Frontal cortex (tissue), 4 donors: ENCODE data around the gene ADAM11. TPM values are rescaled to one million over a fixed set of nuclear protein-coding genes. Genes with fewer than 3 reads are reported as not detected.

ENCODE experiments used
- DNase-seq, 2 donors: peaks; one replicate each; pipeline ENCODE4 v3.0.0; 2012; ENCODE audit warnings: low spot score in 2 of 2
- FAIRE-seq: peaks from 2 replicates; lab custom pipeline; 2012; peaks lifted over from hg19 to GRCh38; lab: Jason Lieb, UNC
- total RNA-seq: library from RNA; depleted of rRNA; stranded (reverse); fragments of >200 nt; gene quantifications from one replicate; pipeline ENCODE4 v1.2.3, GENCODE V29; 2014
- donor health status: control.
- donor health status: control.
- donor health status: control.

Gene ADAM11
- total RNA-seq, 1 donor from 2014 or later: 14.7 TPM

DNA sequence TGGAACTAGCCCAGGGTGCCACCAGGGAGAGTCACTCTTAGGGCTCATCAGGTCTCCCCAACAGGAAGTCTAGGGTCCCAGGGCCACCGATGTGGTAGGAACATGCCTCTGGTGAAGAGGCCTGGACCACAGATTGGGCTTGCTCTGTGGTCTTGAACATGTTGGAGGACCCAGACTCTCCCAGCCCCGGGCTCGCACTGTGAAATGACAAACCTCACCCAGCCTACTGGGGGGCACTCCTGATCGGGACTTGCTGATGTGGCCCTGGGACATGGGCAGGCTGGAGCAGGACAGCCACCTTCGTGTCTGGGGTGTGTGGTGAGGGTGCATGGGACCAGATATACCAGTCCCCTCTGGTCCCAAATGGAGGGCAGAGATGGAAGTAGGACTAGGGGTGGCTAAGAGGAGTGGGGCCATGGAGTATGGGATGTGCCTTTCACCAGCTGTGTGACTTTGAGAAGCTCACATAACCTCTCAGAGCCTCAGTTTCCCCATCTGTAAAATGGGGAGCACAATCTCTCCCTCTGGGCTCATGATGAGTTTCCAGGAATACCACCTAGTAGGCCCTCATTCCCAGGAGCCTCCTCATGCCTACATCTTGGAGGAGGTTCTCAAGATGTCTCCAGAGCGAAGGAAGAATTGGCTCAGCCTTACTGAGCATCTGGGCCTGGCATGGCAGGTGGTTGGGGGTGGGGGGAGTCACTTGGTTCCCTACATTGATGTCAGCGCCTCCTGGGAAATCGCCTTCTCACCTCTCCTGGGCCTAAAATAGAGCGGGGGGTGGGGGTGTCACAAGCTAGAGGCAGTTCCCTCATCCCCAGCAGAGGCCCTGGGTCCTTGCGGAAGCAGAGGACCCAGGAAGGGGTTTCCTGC, 1.5 kb upstream of the ADAM11 start:
- DNase-seq: no peak
- no peak for FAIRE-seq

DNA sequence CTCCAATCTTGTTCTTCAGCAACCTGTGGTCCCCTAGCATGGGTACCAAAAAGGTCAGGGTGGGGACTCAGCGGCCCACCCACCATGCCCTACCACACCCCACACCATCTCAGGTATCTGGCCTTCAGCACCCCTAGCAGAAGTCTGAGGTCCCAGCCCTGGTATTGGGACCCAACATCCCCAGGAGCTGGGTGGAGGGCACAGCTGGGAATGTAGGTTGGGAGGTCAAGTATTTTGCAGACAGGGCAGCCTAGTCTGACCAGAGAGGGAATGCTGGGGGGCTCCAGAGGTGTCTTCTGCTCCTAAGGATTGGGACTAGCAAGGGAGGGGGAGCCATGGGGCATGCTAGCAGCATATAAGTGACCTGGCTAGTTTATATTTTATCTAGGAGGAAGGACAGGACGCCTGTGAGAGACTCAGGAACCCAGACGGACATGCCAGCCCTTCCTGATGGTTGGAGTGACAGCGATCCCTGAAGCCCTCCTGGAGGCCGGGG, 822 bp upstream of the ADAM11 start:
- no peak for FAIRE-seq
- no peak for DNase-seq

DNA sequence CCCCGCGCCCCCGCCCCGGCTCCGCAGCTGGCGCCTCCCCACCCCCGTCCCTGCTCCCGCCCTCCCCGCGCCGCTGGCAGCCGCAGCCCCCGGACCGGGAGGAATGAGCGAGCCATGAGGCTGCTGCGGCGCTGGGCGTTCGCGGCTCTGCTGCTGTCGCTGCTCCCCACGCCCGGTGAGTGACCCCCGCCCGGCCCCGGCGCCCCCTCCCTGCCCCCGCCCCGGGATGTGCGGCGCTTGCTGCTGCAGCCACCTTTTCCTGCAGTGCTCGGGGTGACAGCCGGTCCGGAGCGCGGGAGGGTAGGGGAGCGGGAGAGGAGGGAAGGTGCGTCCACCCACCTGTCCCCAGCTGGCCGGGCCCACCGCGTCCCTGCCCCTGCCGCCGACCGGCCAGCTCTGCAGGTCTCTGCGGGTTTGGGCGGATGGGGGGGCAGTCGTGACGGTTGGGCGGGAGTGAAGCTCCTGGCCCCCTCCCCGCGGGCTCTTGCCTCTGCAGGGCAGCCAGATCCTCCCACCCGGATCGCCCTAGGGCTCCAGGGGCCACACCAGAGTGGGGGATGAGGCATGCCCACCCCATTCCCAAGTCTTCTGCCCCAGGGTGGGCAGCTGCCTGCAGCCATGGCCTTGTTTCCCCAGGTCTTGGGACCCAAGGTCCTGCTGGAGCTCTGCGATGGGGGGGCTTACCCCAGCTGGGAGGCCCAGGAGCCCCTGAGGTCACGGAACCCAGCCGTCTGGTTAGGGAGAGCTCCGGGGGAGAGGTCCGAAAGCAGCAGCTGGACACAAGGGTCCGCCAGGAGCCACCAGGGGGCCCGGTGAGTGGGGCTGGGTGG, 513 bp downstream of the ADAM11 start:
- DNase-seq: no peak
- FAIRE-seq: no peak

DNA sequence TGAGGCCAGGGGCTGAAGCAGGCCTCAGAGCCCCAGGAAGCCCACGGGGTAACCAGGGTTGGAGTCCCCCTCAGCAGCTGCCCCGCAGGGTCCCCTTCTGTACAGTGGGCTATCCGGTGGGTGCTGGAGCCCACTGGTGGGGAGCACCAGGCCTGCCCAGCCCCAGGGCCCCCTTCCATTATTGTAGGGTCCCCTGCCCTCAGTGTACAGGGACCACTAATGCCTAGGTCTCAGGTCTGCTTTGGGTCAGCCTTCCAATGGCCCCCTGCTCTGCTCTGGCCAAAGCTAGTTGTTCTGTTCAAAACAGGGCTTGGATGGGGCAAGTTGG, 1.1 kb downstream of the ADAM11 start:
- FAIRE-seq (no peak), DNase-seq (no peak)

DNA sequence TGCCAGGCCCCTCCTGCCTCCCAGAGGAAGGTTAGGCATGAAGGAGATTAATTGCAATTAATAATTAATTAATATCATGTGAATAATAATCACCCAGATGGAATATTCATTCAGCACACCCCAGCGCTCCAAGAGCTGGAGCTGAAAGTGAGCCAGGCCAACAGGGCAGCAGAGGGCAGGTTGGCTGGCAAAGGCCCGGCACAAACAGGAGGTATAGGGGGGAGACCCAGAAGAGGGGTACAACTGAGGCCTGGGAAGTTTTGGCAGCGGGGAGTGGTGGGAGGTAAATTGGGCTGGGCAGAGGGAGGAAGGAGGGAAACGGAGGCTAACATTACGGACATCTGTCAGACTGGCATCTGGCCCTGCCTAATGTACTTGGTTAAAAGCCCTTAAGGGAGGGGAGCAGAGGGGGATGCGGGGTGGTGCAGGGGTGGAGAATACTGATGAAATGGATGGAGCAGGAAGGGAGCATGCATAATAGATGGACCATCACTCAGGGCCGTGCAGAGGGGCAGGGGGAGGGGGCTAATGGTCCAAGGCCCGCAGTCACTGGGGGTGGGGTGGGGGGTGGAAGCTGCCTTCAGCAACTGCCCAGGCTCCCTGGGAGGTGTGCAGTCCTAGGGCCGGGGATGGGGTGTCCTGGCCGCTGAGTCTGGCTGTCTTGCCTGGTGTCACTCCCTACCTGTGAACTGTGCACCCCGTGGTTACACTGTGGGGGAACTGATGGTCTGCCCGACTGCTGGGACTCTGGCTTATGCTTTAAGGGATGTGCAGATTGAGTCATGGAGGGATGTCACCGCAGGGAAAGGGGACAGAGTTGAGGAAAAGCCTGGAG, 1.9 kb downstream of the ADAM11 start:
- FAIRE-seq: no peak
- no peak for DNase-seq

DNA sequence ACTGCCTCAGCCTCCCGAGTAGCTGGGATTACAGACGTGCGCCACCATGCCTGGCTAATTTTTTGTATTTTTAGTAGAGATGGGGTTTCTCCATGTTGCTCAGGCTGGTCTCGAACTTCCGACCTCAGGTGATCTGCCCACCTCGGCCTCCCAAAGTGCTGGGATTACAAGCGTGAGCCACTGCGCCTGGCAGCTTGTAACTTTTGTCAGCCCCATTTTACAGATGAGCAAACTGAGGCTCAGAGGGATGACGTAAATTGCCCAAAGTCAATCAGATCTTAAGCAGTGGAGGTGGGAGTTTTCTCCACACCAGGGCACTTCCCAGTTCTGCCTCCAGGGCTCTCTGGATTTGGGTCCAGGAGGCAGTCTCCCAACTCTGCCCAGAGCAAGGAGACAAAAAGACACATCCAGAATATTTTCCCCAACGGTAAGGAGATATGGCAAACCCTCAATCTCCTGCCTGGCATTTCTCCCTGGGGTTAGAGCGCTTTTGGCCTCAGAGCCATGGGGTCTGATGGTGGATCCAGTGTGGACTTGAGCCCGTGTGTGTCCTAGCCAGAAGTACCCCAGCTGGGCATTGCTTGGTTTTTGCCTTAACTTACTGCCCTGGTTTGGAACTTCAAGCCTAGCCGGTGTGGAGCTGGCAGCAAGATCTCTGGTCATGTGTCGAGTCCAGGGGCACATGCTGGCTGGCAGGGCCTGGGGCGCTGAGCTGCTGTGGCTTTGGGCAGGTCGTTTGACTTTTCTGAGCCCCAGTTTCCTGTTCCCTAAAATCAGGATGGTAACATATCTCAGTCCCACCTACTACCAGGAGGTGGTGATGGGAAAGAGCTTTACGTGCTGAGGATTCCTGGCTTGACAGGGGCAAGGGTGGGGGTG, 3.4 kb downstream of the ADAM11 start:
- DNase-seq (no peak), FAIRE-seq (no peak)

DNA sequence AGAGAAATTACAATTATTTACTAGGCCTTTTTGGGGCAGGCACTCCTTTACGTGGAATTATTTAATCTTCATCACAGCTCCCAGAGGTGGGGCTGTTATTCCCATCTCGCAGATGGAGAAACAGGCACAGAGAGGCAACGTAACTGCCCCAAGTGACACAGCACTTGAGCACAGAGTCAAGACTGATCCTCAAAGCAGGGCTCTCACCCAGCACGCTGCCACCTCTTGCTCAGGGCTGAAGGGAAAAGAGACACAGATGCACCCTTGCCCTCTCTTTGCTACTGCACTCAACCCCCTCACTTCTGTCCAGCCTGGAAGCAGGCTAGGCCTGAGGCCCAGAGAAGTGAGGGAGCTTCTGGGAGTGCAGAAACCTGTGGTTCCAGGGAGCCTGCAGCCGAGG, 4.4 kb downstream of the ADAM11 start:
- no peak for DNase-seq
- no peak for FAIRE-seq

DNA sequence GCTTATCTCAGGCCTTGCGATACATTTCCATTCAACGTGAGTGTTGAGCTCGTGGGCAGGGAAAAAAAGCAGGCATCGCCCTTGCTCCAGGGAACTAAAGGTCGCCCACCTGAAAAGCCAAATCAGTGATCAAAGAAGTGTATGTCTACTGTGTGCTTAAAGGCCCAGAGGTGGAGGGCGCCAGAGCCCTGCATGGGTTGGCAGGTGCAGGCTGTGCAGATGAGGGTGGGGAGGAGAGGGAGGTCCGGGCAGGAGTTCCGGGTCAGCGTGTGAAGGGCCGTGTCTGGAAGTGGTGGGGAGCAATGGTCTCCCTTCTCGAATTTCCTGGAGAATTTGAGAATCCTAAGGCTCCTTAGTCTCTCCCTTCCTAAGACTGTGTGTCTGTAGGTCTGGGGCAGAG, 7.2 kb downstream of the ADAM11 start:
- DNase-seq (no peak), FAIRE-seq (no peak)

DNA sequence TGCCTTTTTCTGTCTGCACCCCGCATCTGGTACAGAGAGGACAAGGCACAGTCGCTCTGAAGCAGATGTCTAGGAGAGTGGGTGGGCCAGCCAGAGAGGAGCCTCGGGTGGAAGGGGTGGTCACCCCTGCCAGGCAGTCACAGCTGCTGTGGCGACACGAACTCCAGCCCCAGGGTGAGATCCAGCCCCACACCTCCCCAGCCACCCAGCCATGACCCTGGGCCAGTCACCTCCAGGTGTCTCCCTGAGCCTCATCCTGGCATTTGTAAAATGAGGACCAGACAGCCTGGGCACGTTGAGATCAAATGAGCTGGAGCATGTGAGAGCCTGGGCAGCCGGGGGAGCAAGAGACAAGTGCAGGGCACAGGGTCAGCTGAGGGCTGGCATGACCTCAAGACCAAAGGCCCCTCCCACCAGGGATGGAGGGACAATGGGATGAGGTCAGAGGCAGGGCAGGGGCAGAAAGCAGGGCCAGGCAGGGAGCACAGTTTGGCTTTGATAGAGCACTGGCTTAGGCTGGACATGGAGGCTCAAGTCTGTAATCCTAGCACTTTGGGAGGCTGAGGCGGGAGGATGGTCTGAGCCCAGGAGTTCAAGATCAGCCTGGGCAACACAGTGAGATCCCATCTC, 7.7 kb downstream of the ADAM11 start:
- FAIRE-seq: no peak
- no peak for DNase-seq

DNA sequence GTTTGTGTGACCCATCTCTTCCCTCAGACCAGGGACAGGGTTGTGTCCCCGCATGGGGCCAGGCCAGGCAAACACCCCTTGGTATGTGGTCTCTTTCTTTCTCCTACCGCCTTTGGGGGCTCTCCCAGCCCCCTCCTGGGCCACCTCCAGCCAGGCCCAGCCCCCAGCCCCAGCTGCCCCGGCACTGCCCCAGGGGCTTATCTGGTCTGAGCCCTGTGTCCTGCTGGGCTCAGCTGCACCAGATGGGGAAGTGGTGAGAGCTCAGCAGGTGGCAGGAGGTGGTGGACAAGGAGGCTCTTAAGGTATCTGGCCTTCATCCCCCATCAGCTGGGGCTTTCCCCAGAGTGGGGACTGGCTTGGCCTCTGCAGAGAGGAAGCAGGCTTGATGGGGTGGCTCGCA, 8.7 kb downstream of the ADAM11 start:
- DNase-seq (no peak), FAIRE-seq (no peak)

DNA sequence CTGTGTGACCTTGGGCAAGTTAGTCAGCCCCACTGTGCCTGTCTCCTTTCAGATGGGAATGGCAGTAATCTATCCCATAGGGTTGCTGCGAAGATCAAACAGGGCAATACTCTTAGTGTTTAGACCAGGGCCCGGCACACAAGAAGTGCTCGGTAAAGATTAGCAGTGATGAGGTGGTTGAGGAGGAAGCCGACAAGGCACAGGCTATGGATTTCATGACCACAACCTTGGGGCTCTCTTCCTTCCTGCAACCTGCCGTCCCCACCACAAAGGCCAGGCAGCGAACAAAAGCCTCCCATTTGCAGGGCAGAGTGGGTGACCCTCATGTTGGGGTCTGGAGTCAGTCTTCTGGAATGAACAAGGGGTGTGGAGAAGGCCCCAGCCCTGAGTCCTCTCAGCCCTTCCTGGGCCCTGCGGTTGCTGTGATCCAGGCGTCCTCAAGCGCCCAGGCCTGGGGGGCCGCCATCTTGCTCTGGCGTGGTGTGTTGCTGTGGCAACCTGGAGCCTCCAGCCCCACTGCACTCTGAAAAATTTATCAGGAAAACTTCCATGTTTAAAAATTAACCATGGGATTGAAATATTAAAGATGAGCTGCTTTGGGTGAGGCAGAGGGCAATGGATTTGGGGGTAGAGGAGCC, 9.8 kb downstream of the ADAM11 start:
- FAIRE-seq (no peak), DNase-seq (no peak)

DNA sequence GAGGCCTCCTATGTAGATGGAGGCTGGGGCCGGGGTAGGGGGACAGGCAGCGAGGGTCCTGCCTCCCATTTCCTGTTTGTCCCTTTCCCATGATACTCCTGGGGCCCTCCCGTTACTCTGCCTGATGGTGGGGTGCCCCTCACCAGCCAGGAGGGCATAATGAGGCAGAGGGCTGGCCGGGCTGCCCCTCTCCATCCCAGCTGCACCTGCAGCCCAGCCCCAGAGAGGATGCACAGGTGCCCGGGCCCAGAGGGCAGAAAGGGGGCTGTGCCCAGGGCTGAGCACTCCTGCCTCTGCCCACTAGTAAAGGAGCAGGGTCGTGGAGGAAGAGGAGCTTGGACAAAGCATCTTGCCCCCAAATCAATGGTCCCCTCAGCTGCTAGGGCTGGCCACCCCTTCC, 10.4 kb downstream of the ADAM11 start:
- DNase-seq: no peak
- FAIRE-seq: no peak

DNA sequence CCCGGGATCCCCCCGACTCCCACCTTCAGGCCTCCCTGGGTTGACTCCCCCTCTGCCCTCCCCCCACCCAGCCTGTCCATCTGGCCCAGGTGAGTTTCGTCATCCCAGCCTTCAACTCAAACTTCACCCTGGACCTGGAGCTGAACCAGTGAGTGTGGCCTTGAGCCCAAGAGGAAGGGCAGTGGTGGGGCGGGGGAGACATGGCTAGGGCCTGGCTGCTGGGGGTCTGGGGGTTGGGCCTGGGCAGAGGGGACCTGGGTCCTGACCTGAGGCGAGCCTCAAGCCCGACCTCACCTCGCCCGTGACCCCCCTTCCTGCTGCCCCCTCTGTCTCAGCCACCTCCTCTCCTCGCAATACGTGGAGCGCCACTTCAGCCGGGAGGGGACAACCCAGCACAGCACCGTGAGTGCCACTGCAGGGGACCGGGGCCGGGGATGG, 10.9 kb downstream of the ADAM11 start:
- DNase-seq (no peak), FAIRE-seq (no peak)

DNA sequence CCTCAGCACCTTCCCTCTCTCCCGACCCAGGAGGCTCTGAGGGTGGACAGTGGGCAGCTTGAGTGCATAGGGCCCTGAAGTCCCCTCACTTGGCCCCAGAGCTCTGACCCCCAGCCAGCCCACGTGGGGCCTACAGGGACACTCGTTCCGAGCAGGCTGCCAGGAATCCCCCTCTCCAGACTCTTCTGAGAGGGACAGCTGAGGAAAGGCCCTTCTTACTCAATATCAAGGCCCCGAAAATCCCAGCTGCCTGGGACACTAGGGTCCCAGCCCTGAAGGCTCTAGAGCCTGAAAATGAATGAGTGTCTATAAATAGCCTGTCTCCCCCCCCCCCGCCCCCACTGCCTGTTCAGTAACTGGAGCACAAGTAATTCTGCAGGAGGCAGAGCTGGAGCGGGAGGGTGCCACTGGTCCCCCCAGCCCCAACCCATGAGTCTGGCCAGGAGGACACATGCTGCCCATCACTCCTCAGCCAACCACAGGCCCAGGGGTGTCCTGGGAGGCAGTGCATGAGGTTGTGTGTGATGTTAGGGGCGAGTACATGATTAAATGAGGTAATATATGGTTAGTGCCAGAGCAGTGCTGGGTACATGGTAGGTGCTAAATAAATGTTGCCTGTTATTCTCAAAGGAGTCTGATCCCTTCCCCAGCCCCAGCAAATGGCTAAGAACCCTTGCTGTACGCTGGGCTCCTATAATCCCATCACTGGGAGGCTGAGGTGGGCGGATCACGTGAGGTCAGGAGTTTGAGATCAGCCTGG, 11.6 kb downstream of the ADAM11 start:
- no peak for FAIRE-seq
- no peak for DNase-seq

DNA sequence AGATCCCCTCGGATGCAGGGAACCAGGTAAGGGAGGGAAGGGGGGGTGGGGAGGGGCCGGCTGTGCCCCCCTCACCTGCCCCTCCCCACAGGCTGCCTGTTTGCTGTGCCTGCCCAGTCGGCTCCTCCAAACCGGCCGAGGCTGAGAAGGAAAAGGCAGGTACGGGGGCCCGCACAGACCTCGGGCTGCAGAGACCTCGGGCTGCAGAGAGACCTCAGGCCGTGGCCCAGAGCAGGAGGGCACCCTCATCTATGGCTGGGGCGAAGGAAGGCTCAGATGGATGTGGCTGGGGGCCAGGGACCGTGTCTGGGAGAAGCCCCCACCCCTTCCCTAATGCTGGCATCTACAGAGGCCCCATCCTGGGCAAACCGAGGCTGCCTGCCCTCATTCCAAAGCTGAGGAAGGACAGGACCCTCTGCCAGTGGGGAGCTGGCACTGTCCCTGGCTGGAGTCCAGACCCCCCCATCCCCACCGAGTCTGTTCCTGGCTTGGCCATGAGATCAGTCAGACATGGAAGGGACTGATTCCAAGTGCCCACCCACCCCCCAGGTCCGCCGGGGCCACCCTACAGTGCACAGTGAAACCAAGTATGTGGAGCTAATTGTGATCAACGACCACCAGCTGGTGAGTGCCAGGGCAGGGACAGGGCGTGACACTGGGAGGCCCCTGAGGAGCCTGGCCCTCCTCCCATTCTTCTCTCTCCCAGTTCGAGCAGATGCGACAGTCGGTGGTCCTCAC, 13.7 kb downstream of the ADAM11 start:
- no peak for FAIRE-seq
- DNase-seq: no peak

DNA sequence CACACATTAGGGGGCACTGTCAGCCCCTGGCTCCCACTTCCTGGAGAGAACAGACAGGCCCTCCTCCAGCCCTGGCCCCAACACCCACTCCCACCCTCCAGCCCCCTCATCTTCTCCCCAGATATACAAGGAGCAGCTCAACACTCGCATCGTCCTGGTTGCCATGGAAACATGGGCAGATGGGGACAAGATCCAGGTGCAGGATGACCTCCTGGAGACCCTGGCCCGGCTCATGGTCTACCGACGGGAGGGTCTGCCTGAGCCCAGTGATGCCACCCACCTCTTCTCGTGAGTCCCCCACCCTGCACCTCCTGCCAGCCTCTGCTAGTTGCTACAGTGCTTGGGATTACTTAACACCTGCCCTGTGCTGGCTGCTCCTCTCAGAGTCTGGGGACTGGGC, 14.4 kb downstream of the ADAM11 start:
- no peak for FAIRE-seq
- no peak for DNase-seq
